Nephron (organoid): ENCODE data around the gene CARD8.

Experiments
- H3K27ac Mint-ChIP-seq, 3 experiments: 2 replicates each; pipeline ENCODE4 v1.8.0; 2020; ENCODE audit warnings: mixed read lengths in 3 of 3, mild to moderate bottlenecking in 2 of 3, moderate library complexity in 1 of 3
- H3K27me3 Mint-ChIP-seq: 2 replicates; pipeline ENCODE4 v1.8.0; 2021; ENCODE audit warnings: low read depth, mild to moderate bottlenecking, moderate library complexity, mixed read lengths
- H3K36me3 Mint-ChIP-seq: 2 replicates; pipeline ENCODE4 v1.8.0; 2020; ENCODE audit warnings: low read depth, mixed read lengths
- H3K4me1 Mint-ChIP-seq: 2 replicates; pipeline ENCODE4 v1.8.0; 2020; ENCODE audit warnings: mixed read lengths
- H3K4me3 Mint-ChIP-seq, 3 experiments: 2 replicates each; pipeline ENCODE4 v1.8.0; 2020; ENCODE audit warnings: mild to moderate bottlenecking in 3 of 3, mixed read lengths in 3 of 3, moderate library complexity in 2 of 3
- H3K9me3 Mint-ChIP-seq: 2 replicates; pipeline ENCODE4 v1.8.0; 2020; ENCODE audit warnings: mixed read lengths
- CTCF ChIP-seq, 3 experiments: fragments of 200-600 bp; sonication (generic); IDR thresholded peaks; one replicate each; pipeline ENCODE4 v1.5.0; 2021; ENCODE audit warnings: antibody characterized with exemption in 3 of 3; ENCODE audit not compliant: unreplicated experiment in 3 of 3

The CARD8 gene

GRCh38 chr19:48216933-48217332 lies 38.8 kb downstream of the CARD8 start:
- Mint-ChIP-seq H3K4me3 (no peak overlapping the region), H3K4me1 (no peaks in the 10 kb centered on the region), H3K36me3 (peaks cover 54% of the 10 kb centered on the region), H3K27ac (no peak overlapping the region), H3K9me3 (no peaks in the 10 kb centered on the region), H3K27me3 (no peaks in the 10 kb centered on the region)
- no peak for TF ChIP-seq CTCF (IDR thresholded peaks at IDR 0.05; ENCODE audit: unreplicated experiment in 3 of 3)

GRCh38 chr19:48213959-48214358 lies 41.8 kb downstream of the CARD8 start:
- peaks cover 56% of the 10 kb centered on the region for H3K36me3 Mint-ChIP-seq
- no peak for TF ChIP-seq CTCF (IDR thresholded peaks at IDR 0.05; ENCODE audit: unreplicated experiment in 3 of 3)
- H3K27ac Mint-ChIP-seq = no peak overlapping the region
- no peak overlapping the region for H3K4me3 Mint-ChIP-seq
- no peaks in the 10 kb centered on the region for H3K9me3 Mint-ChIP-seq
- no peaks in the 10 kb centered on the region for H3K27me3 Mint-ChIP-seq
- no peaks in the 10 kb centered on the region for H3K4me1 Mint-ChIP-seq

GRCh38 chr19:48210005-48210404 lies 45.7 kb downstream of the CARD8 start:
- peak overlapping the region in 1 of 3 experiments; percentile 60 for H3K27ac Mint-ChIP-seq
- peaks cover 32% of the 10 kb centered on the region for H3K36me3 Mint-ChIP-seq
- H3K27me3 Mint-ChIP-seq = no peaks in the 10 kb centered on the region
- H3K9me3 Mint-ChIP-seq = no peaks in the 10 kb centered on the region
- H3K4me3 Mint-ChIP-seq = no peak overlapping the region
- no peaks in the 10 kb centered on the region for H3K4me1 Mint-ChIP-seq
- TF ChIP-seq CTCF (IDR thresholded peaks at IDR 0.05; ENCODE audit: unreplicated experiment in 3 of 3) = no peak

- H3K27me3 Mint-ChIP-seq = no peaks in the 10 kb centered on the region
- H3K27ac Mint-ChIP-seq = no peak overlapping the region
- TF ChIP-seq CTCF (IDR thresholded peaks at IDR 0.05; ENCODE audit: unreplicated experiment in 3 of 3) = no peak
- peaks cover 11% of the 10 kb centered on the region for H3K36me3 Mint-ChIP-seq
- no peaks in the 10 kb centered on the region for H3K4me1 Mint-ChIP-seq
- H3K9me3 Mint-ChIP-seq = no peaks in the 10 kb centered on the region
- H3K4me3 Mint-ChIP-seq = peak overlapping the region in 2 of 3 experiments; percentile 31 to 44
These were observed 49.2 kb downstream of the CARD8 start for GRCh38 chr19:48206397-48207093.

- no peak overlapping the region for H3K4me3 Mint-ChIP-seq
- H3K27me3 Mint-ChIP-seq = no peaks in the 10 kb centered on the region
- H3K27ac Mint-ChIP-seq = no peak overlapping the region
- no peak for TF ChIP-seq CTCF (IDR thresholded peaks at IDR 0.05; ENCODE audit: unreplicated experiment in 3 of 3)
- no peaks in the 10 kb centered on the region for H3K36me3 Mint-ChIP-seq
- no peaks in the 10 kb centered on the region for H3K4me1 Mint-ChIP-seq
- H3K9me3 Mint-ChIP-seq = no peaks in the 10 kb centered on the region
These were observed 51.7 kb downstream of the CARD8 start for GRCh38 chr19:48203794-48204628.
